Measurements from ENCODE around the gene FAM20A. TPM values are rescaled to one million over a fixed set of nuclear protein-coding genes. Genes with fewer than 3 reads are reported as not detected.

The FAM20A gene
- polyA plus RNA-seq, 1 donor (not counting 4 experiments of a cell fraction or from before 2014, with no cell fraction given) = not detected

DNA sequence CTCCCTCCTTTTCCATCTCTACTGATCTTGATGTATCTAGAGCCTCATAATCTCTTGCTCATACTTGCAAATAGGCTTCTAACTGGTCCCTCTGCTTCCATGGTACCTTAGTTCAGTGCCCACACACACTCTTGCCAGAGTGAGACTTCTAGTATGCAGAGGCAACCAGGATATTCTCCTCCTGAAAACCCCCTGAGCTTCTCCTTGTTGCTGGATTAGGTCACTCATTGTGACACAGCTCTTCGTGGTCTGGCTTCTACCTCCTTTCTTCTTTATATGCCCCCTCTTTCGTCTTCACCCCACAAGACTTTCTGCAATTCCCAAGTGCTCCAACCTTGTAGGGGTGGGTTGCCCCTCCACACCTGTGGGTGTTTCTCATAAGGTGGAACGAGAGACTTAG is 2.5 kb upstream of the FAM20A start:
- H2AFZ ChIP-seq (ENCODE audit: control insufficient read depth, low read length) = no peak overlapping the region
- H3K4me1 ChIP-seq (ENCODE audit: control insufficient read depth, extremely low read depth, insufficient read depth, low read length) = peaks cover 8% of the 10 kb centered on the region
- no peak overlapping the region for H3K27ac ChIP-seq (ENCODE audit: control insufficient read depth, insufficient read depth, low read length)
- no peaks in the 10 kb centered on the region for H3K9me1 ChIP-seq (ENCODE audit: control insufficient read depth, extremely low read depth, insufficient read depth, low read length)
- no peaks in the 10 kb centered on the region for H3K36me3 ChIP-seq (ENCODE audit: control insufficient read depth in 2 of 2, extremely low read depth in 1 of 2, insufficient read depth in 2 of 2, low read length in 2 of 2)
- dilution Hi-C loops (cut with MboI; ENCODE audit: extremely low pct_ligation_motif_present, low sequenced_read_pairs) = no loop called here
- H3K9me3 ChIP-seq (ENCODE audit: control insufficient read depth, low read depth, low read length) = no peaks in the 10 kb centered on the region
- TF ChIP-seq, protein P1, sequence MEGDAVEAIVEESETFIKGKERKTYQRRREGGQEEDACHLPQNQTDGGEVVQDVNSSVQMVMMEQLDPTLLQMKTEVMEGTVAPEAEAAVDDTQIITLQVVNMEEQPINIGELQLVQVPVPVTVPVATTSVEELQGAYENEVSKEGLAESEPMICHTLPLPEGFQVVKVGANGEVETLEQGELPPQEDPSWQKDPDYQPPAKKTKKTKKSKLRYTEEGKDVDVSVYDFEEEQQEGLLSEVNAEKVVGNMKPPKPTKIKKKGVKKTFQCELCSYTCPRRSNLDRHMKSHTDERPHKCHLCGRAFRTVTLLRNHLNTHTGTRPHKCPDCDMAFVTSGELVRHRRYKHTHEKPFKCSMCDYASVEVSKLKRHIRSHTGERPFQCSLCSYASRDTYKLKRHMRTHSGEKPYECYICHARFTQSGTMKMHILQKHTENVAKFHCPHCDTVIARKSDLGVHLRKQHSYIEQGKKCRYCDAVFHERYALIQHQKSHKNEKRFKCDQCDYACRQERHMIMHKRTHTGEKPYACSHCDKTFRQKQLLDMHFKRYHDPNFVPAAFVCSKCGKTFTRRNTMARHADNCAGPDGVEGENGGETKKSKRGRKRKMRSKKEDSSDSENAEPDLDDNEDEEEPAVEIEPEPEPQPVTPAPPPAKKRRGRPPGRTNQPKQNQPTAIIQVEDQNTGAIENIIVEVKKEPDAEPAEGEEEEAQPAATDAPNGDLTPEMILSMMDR (optimal IDR thresholded peaks at IDR 0.05 in 1 of 3, IDR thresholded peaks at IDR 0.05 in 1 of 3, conservative IDR thresholded peaks at IDR 0.05 in 1 of 3; ENCODE audit: extremely low read depth in 1 of 3, insufficient read depth in 2 of 3, low read length in 3 of 3) = no peak
- no peak for TF ChIP-seq EZH2 (IDR thresholded peaks at IDR 0.05; ENCODE audit: low read length)
- H3K9ac ChIP-seq (ENCODE audit: control insufficient read depth, extremely low read depth, insufficient read depth, low read length) = no peak overlapping the region
- DNase-seq (ENCODE audit: low read depth, low spot score) = no peak
- H3K27me3 ChIP-seq (ENCODE audit: control insufficient read depth, extremely low read depth, insufficient read depth, low read length) = peaks cover 22% of the 10 kb centered on the region
- H3K4me3 ChIP-seq (ENCODE audit: control insufficient read depth in 2 of 3, extremely low read depth in 1 of 3, insufficient read depth in 2 of 3, low read depth in 1 of 3, low read length in 3 of 3) = no peak overlapping the region
- no peak overlapping the region for H3K4me2 ChIP-seq (ENCODE audit: control insufficient read depth, extremely low read depth, insufficient read depth, low read depth, low read length)
- no peaks in the 10 kb centered on the region for H3K79me2 ChIP-seq (ENCODE audit: control insufficient read depth, insufficient read depth, low read length)
- no peak for FAIRE-seq
- H4K20me1 ChIP-seq (ENCODE audit: control insufficient read depth, extremely low read depth, insufficient read depth, low read length) = no peaks in the 10 kb centered on the region

DNA sequence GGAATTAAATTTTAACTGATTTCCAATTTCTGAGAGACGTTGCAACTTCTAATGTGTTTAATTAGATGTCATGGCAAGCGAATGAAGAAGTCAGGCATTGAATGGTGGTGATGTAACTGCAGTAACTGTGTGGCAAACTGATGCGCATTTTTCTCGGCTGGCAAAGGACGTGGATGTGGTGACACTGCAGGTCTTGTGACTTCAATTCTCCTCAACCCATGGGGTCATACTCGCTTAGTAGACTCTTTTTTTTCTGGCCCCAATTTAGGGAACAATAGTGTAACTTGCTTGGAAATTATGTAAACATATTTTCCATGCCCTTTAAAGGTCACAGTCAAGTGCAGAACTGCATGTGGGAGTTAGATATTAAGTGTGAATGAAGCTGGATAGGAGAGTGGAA is 1.9 kb upstream of the FAM20A start:
- Histone ChIP-seq H3K4me1 (ENCODE audit: control insufficient read depth, extremely low read depth, insufficient read depth, low read length) (peaks cover 8% of the 10 kb centered on the region), H3K36me3 (ENCODE audit: control insufficient read depth in 2 of 2, extremely low read depth in 1 of 2, insufficient read depth in 2 of 2, low read length in 2 of 2) (no peaks in the 10 kb centered on the region), H3K4me2 (ENCODE audit: control insufficient read depth, extremely low read depth, insufficient read depth, low read depth, low read length) (no peak overlapping the region), H3K27me3 (ENCODE audit: control insufficient read depth, extremely low read depth, insufficient read depth, low read length) (peaks cover 22% of the 10 kb centered on the region), H4K20me1 (ENCODE audit: control insufficient read depth, extremely low read depth, insufficient read depth, low read length) (no peaks in the 10 kb centered on the region), H2AFZ (ENCODE audit: control insufficient read depth, low read length) (no peak overlapping the region), H3K9ac (ENCODE audit: control insufficient read depth, extremely low read depth, insufficient read depth, low read length) (no peak overlapping the region), H3K9me3 (ENCODE audit: control insufficient read depth, low read depth, low read length) (no peaks in the 10 kb centered on the region), H3K79me2 (ENCODE audit: control insufficient read depth, insufficient read depth, low read length) (no peaks in the 10 kb centered on the region), H3K9me1 (ENCODE audit: control insufficient read depth, extremely low read depth, insufficient read depth, low read length) (no peaks in the 10 kb centered on the region), H3K27ac (ENCODE audit: control insufficient read depth, insufficient read depth, low read length) (no peak overlapping the region), H3K4me3 (ENCODE audit: control insufficient read depth in 2 of 3, extremely low read depth in 1 of 3, insufficient read depth in 2 of 3, low read depth in 1 of 3, low read length in 3 of 3) (no peak overlapping the region)
- TF ChIP-seq, protein P1 (optimal IDR thresholded peaks at IDR 0.05 in 1 of 3, IDR thresholded peaks at IDR 0.05 in 1 of 3, conservative IDR thresholded peaks at IDR 0.05 in 1 of 3; ENCODE audit: extremely low read depth in 1 of 3, insufficient read depth in 2 of 3, low read length in 3 of 3) = no peak
- TF ChIP-seq EZH2 (IDR thresholded peaks at IDR 0.05; ENCODE audit: low read length) = no peak
- FAIRE-seq = no peak
- dilution Hi-C loops (cut with MboI; ENCODE audit: extremely low pct_ligation_motif_present, low sequenced_read_pairs) = no loop called here
- no peak for DNase-seq (ENCODE audit: low read depth, low spot score)

Measured in keratinocyte (primary cell).